Right ventricle myocardium superior (tissue), 1 donor: ENCODE measurements around the gene FAM9A. TPM values are rescaled to one million over a fixed set of nuclear protein-coding genes. Genes with fewer than 3 reads are reported as not detected.

Source experiments
- ATAC-seq: fragments of 200-7000 bp; cut with Tn5 transposase; one replicate; pipeline ENCODE4 v1.9.1; 2020; ENCODE audit warnings: mild to moderate bottlenecking; ENCODE audit not compliant: poor library complexity
- DNase-seq: peaks from one replicate; pipeline ENCODE4 v3.0.0-alpha.2; 2020
- intact Hi-C: fragments of 100-400 bp; cut with DNase I; formaldehyde crosslinking; loops from one replicate; pipeline ENCODE4 v1.11.2; 2022
- total RNA-seq: library from RNA; stranded (reverse); fragmentation: NEBNext Ultra II Directional; extraction: Animal tissue kit (Norgen Biotek cat#: 25700); gene quantifications from one replicate; pipeline ENCODE4 v1.2.1, GENCODE V29; 2021
- donor health status: DM: no; HTN: yes; CAD: no; lungs with severe emphysema.

The FAM9A gene
- total RNA-seq, 1 donor from 2014 or later: not detected

GRCh38 chrX:8748855-8749254, 52.3 kb downstream of the FAM9A start:
- intact Hi-C loops: no loop called here
- ATAC-seq (no peak), DNase-seq (no peak)

GRCh38 chrX:8743126-8743732, 58.0 kb downstream of the FAM9A start:
- intact Hi-C loops: no loop called here
- ATAC-seq (no peak), DNase-seq (no peak)

GRCh38 chrX:8741981-8742380, 59.2 kb downstream of the FAM9A start:
- intact Hi-C loops: no loop called here
- ATAC-seq (no peak), DNase-seq (no peak)

Other genes with a start within 250 kb of the FAM9A start
- gene ANOS1, start 69.2 kb downstream of the FAM9A start, total RNA-seq: 4.5 TPM
- not detected for gene FAM9B, start 232.7 kb upstream of the FAM9A start, total RNA-seq